ENCODE data around the gene ETS2. TPM values are rescaled to one million over a fixed set of nuclear protein-coding genes. Genes with fewer than 3 reads are reported as not detected.

ETS2 gene
- total RNA-seq, 2 donors from 2014 or later: 110 to 185 TPM

- H3K4me1 ChIP-seq: no peaks in the 10 kb centered on the region
Observed at GRCh38 chr21:38864964-38865363, 59.2 kb downstream of the ETS2 start.

DNA sequence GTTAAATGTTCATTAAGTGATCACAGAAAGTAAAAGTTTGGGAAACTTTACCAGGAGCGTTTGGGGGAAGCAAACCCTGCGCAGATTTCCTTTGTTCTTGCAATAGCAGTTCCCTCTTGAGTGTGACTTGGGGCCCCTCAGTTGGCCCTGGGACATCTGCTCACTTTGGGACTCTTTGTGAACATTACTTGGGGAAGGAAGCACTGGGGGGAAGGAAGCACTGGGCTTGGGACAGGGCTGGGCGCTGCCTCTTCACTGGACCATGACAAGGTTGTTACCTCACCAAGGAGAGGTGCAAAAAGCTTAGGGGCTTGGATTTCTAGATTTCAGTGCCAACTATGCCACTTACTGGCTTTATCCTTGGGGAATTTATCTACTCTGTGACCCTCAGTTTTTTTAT is 63.5 kb downstream of the ETS2 start:
- Histone ChIP-seq H3K4me3 (no peak overlapping the region), H3K36me3 (no peaks in the 10 kb centered on the region), H3K27me3 (no peaks in the 10 kb centered on the region), H3K27ac (no peak overlapping the region), H3K9me3 (no peaks in the 10 kb centered on the region), H3K4me1 (no peaks in the 10 kb centered on the region), H3K9ac (ENCODE audit: low read depth in 2 of 2, low read length in 2 of 2) (no peak overlapping the region)
- intact Hi-C loops (cut with DNase I): no loop called here
- TF ChIP-seq, protein P1, sequence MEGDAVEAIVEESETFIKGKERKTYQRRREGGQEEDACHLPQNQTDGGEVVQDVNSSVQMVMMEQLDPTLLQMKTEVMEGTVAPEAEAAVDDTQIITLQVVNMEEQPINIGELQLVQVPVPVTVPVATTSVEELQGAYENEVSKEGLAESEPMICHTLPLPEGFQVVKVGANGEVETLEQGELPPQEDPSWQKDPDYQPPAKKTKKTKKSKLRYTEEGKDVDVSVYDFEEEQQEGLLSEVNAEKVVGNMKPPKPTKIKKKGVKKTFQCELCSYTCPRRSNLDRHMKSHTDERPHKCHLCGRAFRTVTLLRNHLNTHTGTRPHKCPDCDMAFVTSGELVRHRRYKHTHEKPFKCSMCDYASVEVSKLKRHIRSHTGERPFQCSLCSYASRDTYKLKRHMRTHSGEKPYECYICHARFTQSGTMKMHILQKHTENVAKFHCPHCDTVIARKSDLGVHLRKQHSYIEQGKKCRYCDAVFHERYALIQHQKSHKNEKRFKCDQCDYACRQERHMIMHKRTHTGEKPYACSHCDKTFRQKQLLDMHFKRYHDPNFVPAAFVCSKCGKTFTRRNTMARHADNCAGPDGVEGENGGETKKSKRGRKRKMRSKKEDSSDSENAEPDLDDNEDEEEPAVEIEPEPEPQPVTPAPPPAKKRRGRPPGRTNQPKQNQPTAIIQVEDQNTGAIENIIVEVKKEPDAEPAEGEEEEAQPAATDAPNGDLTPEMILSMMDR (IDR thresholded peaks at IDR 0.05): no peak
- DNase-seq: no peak

More at GRCh38 chr21:38864964-38865363, 59.2 kb downstream of the ETS2 start:
- no peaks in the 10 kb centered on the region for H3K36me3 ChIP-seq
- no peak overlapping the region for H3K4me3 ChIP-seq
- H3K9ac ChIP-seq (ENCODE audit: low read depth in 2 of 2, low read length in 2 of 2): no peak overlapping the region
- H3K9me3 ChIP-seq: no peaks in the 10 kb centered on the region
- H3K27me3 ChIP-seq: no peaks in the 10 kb centered on the region
- intact Hi-C loops (cut with DNase I): no loop called here
- DNase-seq: no peak
- TF ChIP-seq, protein P1 (IDR thresholded peaks at IDR 0.05): no peak
- H3K27ac ChIP-seq: no peak overlapping the region

- TF ChIP-seq, protein P1 (IDR thresholded peaks at IDR 0.05): no peak
- no peak for DNase-seq
- H3K4me3 ChIP-seq: no peak overlapping the region
- H3K4me1 ChIP-seq: no peaks in the 10 kb centered on the region
- H3K36me3 ChIP-seq: no peaks in the 10 kb centered on the region
- H3K9me3 ChIP-seq: no peaks in the 10 kb centered on the region
- no peak overlapping the region for H3K9ac ChIP-seq (ENCODE audit: low read depth in 2 of 2, low read length in 2 of 2)
- H3K27me3 ChIP-seq: no peaks in the 10 kb centered on the region
- no peak overlapping the region for H3K27ac ChIP-seq
- intact Hi-C loops (cut with DNase I): no loop called here
Observed at GRCh38 chr21:38869946-38870345, 64.2 kb downstream of the ETS2 start.

Data from colonic mucosa (tissue), 4 donors.